HepG2 (cell line): ENCODE results near the gene COQ7. TPM values are rescaled to one million over a fixed set of nuclear protein-coding genes. Genes with fewer than 3 reads are reported as not detected.

Source experiments
- ARID3A ChIP-seq: IDR thresholded peaks from 2 replicates; pipeline ENCODE4 v1.6.1; 2012; ENCODE audit warnings: low read depth, low read length, improper control_type of control experiment
- ELF4 ChIP-seq: sonication (generic); formaldehyde crosslinking; IDR thresholded peaks from 2 replicates; pipeline ENCODE4 v1.5.0; 2020; ENCODE audit warnings: missing genetic modification reagents, mild to moderate bottlenecking, moderate library complexity, borderline replicate concordance
- HMGXB3 ChIP-seq: sonication (generic); formaldehyde crosslinking; IDR thresholded peaks from 2 replicates; pipeline ENCODE4 v1.4.0; 2020; ENCODE audit warnings: missing genetic modification reagents, borderline replicate concordance
- IRF2 ChIP-seq: IDR thresholded peaks from 2 replicates; pipeline ENCODE4 v1.6.1; 2018; ENCODE audit warnings: missing genetic modification reagents, missing compliant biosample characterization
- ISL2 ChIP-seq: sonication (generic); formaldehyde crosslinking; IDR thresholded peaks from 2 replicates; pipeline ENCODE4 v1.5.0; 2020; ENCODE audit warnings: missing genetic modification reagents
- JARID2 ChIP-seq: sonication (generic); formaldehyde crosslinking; IDR thresholded peaks from 2 replicates; pipeline ENCODE4 v1.8.1; 2023; ENCODE audit warnings: missing genetic modification reagents, inconsistent platforms; ENCODE audit not compliant: insufficient replicate concordance
- KAT2B ChIP-seq: fragments of 150-350 bp; IDR thresholded peaks from 2 replicates; pipeline ENCODE4 v1.6.1; 2014; ENCODE audit warnings: low read depth, low read length, borderline replicate concordance
- MATR3 ChIP-seq: sonication (generic); formaldehyde crosslinking; IDR thresholded peaks from 2 replicates; pipeline ENCODE4 v1.4.0; 2020; ENCODE audit warnings: missing genetic modification reagents
- MLLT10 ChIP-seq: sonication (generic); formaldehyde crosslinking; IDR thresholded peaks from 2 replicates; pipeline ENCODE4 v1.4.0; 2020; ENCODE audit warnings: missing genetic modification reagents
- SMC3 ChIP-seq: IDR thresholded peaks from 2 replicates; pipeline ENCODE4 v1.6.1; 2011; ENCODE audit warnings: low read length, improper control_type of control experiment
- THAP9 ChIP-seq: sonication (generic); formaldehyde crosslinking; IDR thresholded peaks from 2 replicates; pipeline ENCODE4; 2020; ENCODE audit warnings: missing genetic modification reagents, mild to moderate bottlenecking, borderline replicate concordance
- ZNF160 ChIP-seq: sonication (generic); formaldehyde crosslinking; IDR thresholded peaks from 2 replicates; pipeline ENCODE4 v1.8.0; 2022; ENCODE audit warnings: mild to moderate bottlenecking, inconsistent platforms, missing genetic modification reagents
- ZNF180 ChIP-seq: sonication (generic); formaldehyde crosslinking; IDR thresholded peaks from 2 replicates; pipeline ENCODE4 v1.4.0; 2020; ENCODE audit warnings: low read depth, missing genetic modification reagents, borderline replicate concordance
- ZNF414 ChIP-seq: sonication (generic); formaldehyde crosslinking; IDR thresholded peaks from 2 replicates; pipeline ENCODE4 v1.5.0; 2020; ENCODE audit warnings: missing genetic modification reagents
- ZNF674 ChIP-seq: sonication (generic); formaldehyde crosslinking; IDR thresholded peaks from 2 replicates; pipeline ENCODE4 v1.5.0; 2020; ENCODE audit warnings: low read depth, mild to moderate bottlenecking, missing genetic modification reagents
- polyA plus RNA-seq, 8 experiments: library from polyadenylated mRNA; depleted of rRNA in 3 of 8; stranded (reverse) in 7 of 8; unstranded in 1 of 8; fragments of >200 nt; fragmentation: Illumina TruSeq in 4 of 8; extraction: Trizol in 4 of 8; gene quantifications; 2 replicates each; pipeline versions ENCODE4 v1.2.1 to v1.2.3, GENCODE V29; 2011 to 2016; ENCODE audit warnings: low read depth in 4 of 8, missing spikeins in 1 of 8, mixed read lengths in 1 of 8; ENCODE audit not compliant: insufficient read depth in 1 of 8
- total RNA-seq, 5 experiments: library from RNA; depleted of rRNA; stranded (reverse); fragments of >200 nt; fragmentation: Illumina TruSeq; extraction: Trizol; gene quantifications; 2 replicates each; pipeline ENCODE4 v1.2.3, GENCODE V29; 2016; ENCODE audit warnings: low read depth in 1 of 5
- TF ChIP-seq, protein P1 (sequence below): sonication (generic); formaldehyde crosslinking; IDR thresholded peaks from 2 replicates; pipeline ENCODE4 v1.5.1; 2020; ENCODE audit warnings: missing genetic modification reagents, mild to moderate bottlenecking, borderline replicate concordance

The COQ7 gene
- total and polyA plus RNA-seq, 2 of the 13 experiments (the other 11 are each of a cell fraction or from before 2014, with no cell fraction given), result 20.1 to 45.7 TPM

DNA sequence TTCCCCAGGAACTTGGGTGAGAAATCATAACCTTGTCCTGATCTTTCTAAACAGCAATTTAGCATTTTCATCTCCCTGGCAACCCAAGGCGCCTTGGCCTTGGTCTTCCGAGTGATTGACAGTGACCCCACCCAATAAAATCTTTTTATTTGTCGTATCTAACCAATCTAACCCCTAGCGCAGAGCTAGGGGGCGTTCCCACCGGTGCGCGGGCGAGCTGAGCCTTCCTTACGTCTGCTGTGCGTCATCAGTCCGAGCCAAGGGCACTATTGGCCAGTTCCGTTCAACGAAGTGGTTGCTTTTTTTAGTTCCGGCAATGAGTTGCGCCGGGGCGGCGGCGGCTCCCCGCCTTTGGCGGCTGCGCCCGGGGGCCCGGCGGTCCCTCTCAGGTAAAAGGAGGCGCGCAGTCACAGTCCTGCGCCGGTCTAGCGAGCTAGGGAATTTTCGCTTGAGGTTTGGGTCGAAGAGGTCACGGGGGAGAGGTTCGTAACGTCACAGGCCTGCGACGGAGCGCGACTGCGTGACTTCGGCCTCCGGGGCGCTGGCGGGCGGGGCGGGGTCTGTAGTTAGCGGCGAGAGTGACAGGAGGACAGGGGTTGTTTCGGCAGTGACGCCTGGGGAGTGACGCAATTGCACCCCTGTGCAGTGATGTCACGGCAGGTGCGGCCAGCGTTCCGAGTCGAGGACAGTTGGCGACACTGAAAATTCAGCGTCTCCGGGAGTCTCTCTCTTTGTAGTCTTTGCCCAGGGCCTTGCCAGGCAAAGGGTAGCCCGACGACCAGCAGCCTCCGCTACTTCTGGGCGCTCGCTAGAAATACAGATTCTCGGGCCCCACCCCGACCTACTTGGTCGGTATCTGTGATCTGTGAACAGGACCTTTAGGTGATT lies at the start of gene COQ7 (continued):
- TF ChIP-seq THAP9 (CRISPR knock-in tag), result peak; percentile 93; the same call in 1 of the 2 replicates
- TF ChIP-seq ZNF414, result peak; percentile 71
- TF ChIP-seq ELF4 (CRISPR knock-in tag), result peak; percentile 95
- TF ChIP-seq JARID2 (CRISPR knock-in tag), result peak; percentile 1
- no peak for TF ChIP-seq MLLT10 (CRISPR knock-in tag)
- TF ChIP-seq, protein P1, sequence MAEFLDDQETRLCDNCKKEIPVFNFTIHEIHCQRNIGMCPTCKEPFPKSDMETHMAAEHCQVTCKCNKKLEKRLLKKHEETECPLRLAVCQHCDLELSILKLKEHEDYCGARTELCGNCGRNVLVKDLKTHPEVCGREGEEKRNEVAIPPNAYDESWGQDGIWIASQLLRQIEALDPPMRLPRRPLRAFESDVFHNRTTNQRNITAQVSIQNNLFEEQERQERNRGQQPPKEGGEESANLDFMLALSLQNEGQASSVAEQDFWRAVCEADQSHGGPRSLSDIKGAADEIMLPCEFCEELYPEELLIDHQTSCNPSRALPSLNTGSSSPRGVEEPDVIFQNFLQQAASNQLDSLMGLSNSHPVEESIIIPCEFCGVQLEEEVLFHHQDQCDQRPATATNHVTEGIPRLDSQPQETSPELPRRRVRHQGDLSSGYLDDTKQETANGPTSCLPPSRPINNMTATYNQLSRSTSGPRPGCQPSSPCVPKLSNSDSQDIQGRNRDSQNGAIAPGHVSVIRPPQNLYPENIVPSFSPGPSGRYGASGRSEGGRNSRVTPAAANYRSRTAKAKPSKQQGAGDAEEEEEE (CRISPR knock-in tag), result peak; percentile 91; the same call in 1 of the 2 replicates
- TF ChIP-seq HMGXB3 (CRISPR knock-in tag), result peak; percentile 55; the same call in 1 of the 2 replicates
- no peak for TF ChIP-seq KAT2B
- TF ChIP-seq ZNF674 (CRISPR knock-in tag), result no peak
- TF ChIP-seq ISL2, result peak; percentile 72
- TF ChIP-seq IRF2, result no peak
- peak; percentile 43; the same call in 1 of the 2 replicates for TF ChIP-seq SMC3
- TF ChIP-seq MATR3 (CRISPR knock-in tag), result no peak
- no peak for TF ChIP-seq ZNF180
- TF ChIP-seq ARID3A, result peak; percentile 95
- TF ChIP-seq ZNF160 (CRISPR knock-in tag), result peak; percentile 65; the same call in 1 of the 2 replicates
